HG03442 (cell line): ENCODE results near the gene PCDH12.

Experiments
- ATAC-seq: cut with Tn5 transposase; IDR thresholded peaks from one replicate; pipeline ENCODE4 v1.9.1; 2021; ENCODE audit warnings: mild to moderate bottlenecking, moderate library complexity; ENCODE audit not compliant: unreplicated experiment

Gene PCDH12

GRCh38 chr5:141958113-141958512 is at the start of gene PCDH12:
Gene PCDH12, minus strand, starts transcription at chr5:141958202. Its CDS starts 351 bp downstream, at chr5:141957851.
- no peak for ATAC-seq

DNA sequence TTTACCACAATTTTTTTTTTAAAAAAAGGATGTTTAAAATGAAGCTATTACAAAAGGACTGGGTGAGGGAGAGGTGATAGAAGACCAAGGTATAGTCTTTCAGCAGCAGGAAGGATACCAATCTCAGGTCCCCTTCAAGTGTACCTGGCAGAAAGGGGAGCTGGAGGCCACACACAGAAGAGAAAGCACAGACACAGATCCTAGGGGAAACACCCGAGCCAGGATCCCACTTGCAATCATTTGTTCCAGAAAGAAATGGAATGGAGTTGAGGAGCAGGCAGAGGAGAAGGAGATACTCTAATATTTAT is 49.2 kb upstream of the PCDH12 start:
- ATAC-seq: no peak

DNA sequence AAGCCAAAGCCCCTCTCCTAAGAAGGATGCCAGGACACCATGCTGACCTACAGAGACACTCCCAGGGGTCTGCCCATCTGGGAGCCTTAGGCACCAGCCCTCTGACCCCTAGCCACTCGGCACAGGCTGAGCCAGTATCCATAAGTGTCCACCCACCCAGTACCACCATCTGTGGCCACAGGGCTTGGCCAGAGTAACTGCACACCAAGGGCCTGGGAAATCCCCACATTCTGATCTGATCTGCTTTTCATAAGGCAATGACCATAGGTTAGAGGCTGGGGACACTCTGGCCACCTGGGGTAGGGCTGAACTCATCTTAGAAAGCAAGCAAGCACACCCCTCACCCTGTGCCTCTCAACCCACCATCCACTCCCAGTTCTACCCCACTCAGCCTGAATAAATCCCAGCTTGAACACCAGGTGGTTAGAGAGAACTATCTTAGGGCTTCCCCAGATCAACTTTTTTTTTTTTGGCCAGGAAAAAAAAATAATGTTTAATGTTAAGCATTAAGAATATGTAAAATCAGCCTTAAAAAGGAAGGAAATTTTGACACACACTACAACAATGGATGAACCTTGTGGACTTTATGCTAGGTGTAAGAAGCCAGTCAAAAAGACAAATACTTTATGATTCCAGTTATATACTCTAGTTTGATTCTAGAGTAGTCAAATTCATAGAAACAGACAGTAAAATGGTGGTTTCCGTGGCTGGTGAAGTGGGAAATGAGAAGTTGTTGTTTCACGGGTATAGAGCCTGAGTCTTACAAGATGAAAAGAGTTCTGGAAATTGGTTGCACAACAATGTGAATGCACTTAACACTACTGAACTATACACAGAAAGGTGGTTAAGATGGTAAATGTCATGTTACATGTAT is 48.6 kb upstream of the PCDH12 start:
- peak; percentile 44 for ATAC-seq

- no peak for ATAC-seq
Observed at GRCh38 chr5:142003266-142003800, 45.3 kb upstream of the PCDH12 start.

GRCh38 chr5:142000704-142001484 is 42.9 kb upstream of the PCDH12 start:
- no peak for ATAC-seq

- no peak for ATAC-seq
Observed at GRCh38 chr5:142000173-142000572, 42.2 kb upstream of the PCDH12 start.

- ATAC-seq: no peak
Observed at GRCh38 chr5:141997358-141997960, 39.5 kb upstream of the PCDH12 start.

GRCh38 chr5:141995656-141996055 is 37.7 kb upstream of the PCDH12 start:
- ATAC-seq: no peak

DNA sequence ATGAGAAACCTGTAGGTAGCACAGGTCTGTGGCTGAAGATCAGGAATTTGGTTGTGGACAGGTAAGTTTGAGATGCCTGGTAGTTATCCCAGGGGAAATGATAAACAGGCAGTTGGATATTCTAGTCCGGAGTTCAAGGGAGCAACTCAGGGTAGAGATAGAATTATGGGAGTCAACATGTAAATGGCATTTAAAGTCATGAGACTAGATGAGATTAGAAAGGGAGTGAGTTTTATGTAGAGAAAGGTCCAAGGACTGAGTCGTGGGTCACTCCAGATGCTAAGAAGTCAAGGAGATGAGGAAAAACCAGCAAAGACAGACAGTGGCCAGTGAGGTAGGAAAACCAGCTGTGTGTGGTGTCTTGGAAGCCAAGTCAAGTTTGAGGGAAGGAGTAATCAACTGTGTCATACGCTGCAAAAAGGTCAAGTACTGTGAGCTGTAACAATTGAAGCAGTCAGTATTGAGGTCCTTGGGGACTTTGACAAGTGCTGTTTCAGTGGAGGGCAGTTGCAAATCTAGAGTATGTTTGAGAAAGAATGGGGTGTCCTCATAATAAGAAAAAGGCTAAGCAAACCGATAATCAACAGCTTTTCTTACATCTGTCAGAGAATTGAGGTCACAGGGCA is 36.6 kb upstream of the PCDH12 start:
- no peak for ATAC-seq

GRCh38 chr5:141992349-141992963 is 34.5 kb upstream of the PCDH12 start:
- ATAC-seq: no peak

- ATAC-seq: no peak
Observed at GRCh38 chr5:141989720-141990119, 31.7 kb upstream of the PCDH12 start.

DNA sequence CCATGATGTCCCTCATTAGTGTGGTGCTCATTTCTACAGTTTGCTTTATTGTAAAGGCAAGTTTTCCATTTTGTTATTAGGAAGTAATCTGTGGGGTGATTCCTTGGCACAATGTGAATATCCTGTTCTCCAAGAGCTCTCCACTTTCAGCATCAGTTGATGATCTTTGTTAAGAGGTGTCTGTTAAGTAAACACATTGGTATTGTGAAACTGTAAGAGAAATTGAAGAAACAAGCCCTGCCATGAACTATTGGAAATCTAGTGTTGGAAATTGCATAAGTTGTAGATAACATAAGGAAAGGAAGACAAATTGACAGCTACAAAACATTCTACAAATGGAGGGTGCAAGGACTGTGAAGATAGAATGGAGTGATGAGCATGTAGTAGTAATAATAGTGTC is 28.1 kb upstream of the PCDH12 start:
- no peak for ATAC-seq

GRCh38 chr5:141982626-141983025 is 24.6 kb upstream of the PCDH12 start:
- ATAC-seq: no peak

DNA sequence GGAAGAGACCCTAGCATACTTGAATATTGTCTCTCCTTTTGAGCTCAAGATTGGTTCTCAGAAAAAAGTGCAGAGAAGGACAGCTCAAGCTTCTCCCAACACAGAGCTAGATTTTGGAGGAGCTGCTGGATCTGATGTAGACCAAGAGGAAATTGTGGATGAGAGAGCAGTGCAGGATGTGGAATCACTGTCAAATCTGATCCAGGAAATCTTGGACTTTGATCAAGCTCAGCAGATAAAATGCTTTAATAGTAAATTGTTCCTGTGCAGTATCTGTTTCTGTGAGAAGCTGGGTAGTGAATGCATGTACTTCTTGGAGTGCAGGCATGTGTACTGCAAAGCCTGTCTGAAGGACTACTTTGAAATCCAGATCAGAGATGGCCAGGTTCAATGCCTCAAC is 20.4 kb upstream of the PCDH12 start:
- ATAC-seq: no peak

- no peak for ATAC-seq
Observed at GRCh38 chr5:141976176-141976575, 18.2 kb upstream of the PCDH12 start.

GRCh38 chr5:141973871-141974595 is 16.0 kb upstream of the PCDH12 start:
- ATAC-seq: no peak

DNA sequence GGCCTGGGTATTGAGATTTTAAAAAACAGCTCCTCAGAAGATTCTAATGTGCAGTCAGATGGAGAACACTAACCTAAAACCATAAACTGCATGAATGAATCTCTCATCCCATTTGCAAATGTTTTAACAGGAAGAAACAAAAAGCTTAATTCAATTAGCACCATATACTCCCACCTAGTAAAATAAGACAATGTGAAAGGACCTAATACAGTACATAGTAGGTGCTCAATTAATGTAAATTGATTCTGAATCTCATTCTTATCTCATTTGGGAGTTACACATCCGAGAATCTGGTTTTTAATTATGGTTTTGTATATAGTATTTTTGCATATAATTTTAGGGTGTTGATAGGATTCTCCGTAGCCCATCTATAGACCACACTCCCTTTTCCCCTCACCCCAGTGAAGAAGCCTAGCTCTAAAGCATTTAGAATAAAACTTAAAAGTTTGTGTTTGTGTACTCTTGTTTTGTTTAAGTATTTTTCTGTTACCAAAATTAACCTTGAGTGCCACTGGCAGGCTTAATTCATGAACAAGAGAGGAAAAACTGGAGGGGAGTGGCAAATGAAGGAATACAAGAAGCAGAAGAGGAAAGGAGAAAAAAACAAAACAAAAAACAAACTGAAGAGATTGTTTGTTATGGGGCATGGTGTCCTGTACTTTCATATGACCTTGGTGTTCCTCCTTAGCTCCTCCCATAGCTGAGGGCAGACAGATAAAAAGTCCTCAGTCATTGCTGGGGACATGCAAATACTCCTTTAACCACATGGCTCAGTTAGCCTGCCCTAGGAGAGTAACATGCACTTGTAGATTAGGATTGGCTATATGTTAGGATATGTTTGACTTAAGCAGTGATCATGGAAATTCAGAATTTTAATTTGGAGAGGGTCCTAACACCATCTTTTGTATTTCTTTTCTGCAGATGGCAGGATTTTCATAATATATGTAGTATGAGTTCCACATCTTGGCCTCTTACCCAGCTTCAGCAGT is 12.1 kb upstream of the PCDH12 start:
- ATAC-seq: peak; percentile 57

- ATAC-seq: peak; percentile 90
Observed at GRCh38 chr5:141968914-141969608, 11.1 kb upstream of the PCDH12 start, which contains the start of gene RNF14. Gene RNF14, plus strand, starts transcription at chr5:141969105. Its CDS starts 4,484 bp downstream, at chr5:141973589.
